PFSK-1 (cell line): ENCODE results near the gene UMODL1.

Source experiments
- FOXP2 ChIP-seq: optimal IDR thresholded peaks from 2 replicates; pipeline ENCODE3; 2011; ENCODE audit warnings: borderline replicate concordance, control low read depth, inconsistent platforms; ENCODE audit not compliant: insufficient read depth; ENCODE audit errors: extremely low read length, extremely low read depth
- POLR2AphosphoS5 ChIP-seq: IDR thresholded peaks from 2 replicates; pipeline ENCODE4 v1.6.1; 2012; ENCODE audit warnings: low read depth, mild to moderate bottlenecking, control low read depth, low read length, moderate library complexity
- SIN3A ChIP-seq: IDR thresholded peaks from 2 replicates; pipeline ENCODE4 v1.6.1; 2012; ENCODE audit warnings: mild to moderate bottlenecking, low read length, moderate library complexity, borderline replicate concordance; ENCODE audit not compliant: insufficient read depth
- TAF1 ChIP-seq: IDR thresholded peaks from 2 replicates; pipeline ENCODE4 v1.6.1; 2012; ENCODE audit warnings: low read length, control low read depth, borderline replicate concordance; ENCODE audit not compliant: insufficient read depth
- TF ChIP-seq, protein P1 (sequence below), 2 experiments: IDR thresholded peaks; 2 replicates each; pipeline versions ENCODE4 v1.6.1 to v1.8.0; 2011 to 2012; ENCODE audit warnings: low read depth in 2 of 2, low read length in 2 of 2, control low read depth in 1 of 2, inconsistent platforms in 1 of 2, mild to moderate bottlenecking in 1 of 2, moderate library complexity in 1 of 2; ENCODE audit not compliant: insufficient read depth in 1 of 2

DNA sequence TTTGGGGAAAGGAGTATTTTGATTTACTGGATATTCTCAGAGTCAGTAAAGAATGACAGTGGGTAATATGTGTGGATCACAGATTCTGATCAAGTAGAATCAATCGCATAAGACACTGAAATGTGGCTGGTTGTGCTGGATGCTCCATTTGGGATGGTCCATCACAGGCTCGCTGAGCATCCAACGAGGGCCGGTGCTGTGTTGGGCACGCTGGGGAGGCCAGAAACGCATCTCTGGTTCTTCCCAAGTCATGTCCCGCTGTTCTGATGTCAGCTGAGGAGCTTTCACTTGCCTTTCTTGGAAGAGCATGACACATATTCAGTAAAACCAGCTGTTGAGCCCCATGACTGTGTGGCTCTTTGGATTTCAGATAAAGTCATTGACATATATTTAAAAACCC, 72.0 kb downstream of the UMODL1 start:
- no peak for TF ChIP-seq TAF1
- no peak for TF ChIP-seq POLR2AphosphoS5
- TF ChIP-seq, protein P1, sequence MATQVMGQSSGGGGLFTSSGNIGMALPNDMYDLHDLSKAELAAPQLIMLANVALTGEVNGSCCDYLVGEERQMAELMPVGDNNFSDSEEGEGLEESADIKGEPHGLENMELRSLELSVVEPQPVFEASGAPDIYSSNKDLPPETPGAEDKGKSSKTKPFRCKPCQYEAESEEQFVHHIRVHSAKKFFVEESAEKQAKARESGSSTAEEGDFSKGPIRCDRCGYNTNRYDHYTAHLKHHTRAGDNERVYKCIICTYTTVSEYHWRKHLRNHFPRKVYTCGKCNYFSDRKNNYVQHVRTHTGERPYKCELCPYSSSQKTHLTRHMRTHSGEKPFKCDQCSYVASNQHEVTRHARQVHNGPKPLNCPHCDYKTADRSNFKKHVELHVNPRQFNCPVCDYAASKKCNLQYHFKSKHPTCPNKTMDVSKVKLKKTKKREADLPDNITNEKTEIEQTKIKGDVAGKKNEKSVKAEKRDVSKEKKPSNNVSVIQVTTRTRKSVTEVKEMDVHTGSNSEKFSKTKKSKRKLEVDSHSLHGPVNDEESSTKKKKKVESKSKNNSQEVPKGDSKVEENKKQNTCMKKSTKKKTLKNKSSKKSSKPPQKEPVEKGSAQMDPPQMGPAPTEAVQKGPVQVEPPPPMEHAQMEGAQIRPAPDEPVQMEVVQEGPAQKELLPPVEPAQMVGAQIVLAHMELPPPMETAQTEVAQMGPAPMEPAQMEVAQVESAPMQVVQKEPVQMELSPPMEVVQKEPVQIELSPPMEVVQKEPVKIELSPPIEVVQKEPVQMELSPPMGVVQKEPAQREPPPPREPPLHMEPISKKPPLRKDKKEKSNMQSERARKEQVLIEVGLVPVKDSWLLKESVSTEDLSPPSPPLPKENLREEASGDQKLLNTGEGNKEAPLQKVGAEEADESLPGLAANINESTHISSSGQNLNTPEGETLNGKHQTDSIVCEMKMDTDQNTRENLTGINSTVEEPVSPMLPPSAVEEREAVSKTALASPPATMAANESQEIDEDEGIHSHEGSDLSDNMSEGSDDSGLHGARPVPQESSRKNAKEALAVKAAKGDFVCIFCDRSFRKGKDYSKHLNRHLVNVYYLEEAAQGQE (IDR thresholded peaks at IDR 0.05; ENCODE audit: insufficient read depth in 1 of 2, low read depth in 2 of 2, low read length in 2 of 2) = no peak
- TF ChIP-seq SIN3A = no peak
- TF ChIP-seq FOXP2 = no peak
